ENCODE results near the gene MUC12.
"Not testable (repeated sequence)": the region's sequence is repeated elsewhere in the genome, so short reads cannot be mapped to it uniquely, and the experiment has no call there.

MUC12 gene

DNA sequence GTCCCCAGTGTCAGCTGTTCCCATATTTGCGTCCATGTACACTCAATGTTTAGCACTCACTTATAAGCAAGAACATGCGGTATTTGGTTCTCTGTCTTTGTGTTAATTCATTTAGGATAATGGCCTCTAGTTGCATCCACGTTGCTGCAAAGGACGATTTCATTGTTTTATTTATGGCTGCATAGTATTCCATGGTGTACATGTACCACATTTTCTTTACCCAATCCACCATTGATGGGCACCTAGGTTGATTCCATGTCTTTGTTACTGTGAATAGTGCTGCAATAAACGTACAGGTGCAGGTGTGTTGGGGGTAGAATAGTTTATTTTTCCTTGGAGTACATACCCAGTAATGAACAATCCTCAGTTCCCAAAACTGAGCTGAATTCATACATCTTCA, 91.6 kb downstream of the MUC12 start:
- DNase-seq (ENCODE audit: low read depth in 3 of 3), result no peak

DNA sequence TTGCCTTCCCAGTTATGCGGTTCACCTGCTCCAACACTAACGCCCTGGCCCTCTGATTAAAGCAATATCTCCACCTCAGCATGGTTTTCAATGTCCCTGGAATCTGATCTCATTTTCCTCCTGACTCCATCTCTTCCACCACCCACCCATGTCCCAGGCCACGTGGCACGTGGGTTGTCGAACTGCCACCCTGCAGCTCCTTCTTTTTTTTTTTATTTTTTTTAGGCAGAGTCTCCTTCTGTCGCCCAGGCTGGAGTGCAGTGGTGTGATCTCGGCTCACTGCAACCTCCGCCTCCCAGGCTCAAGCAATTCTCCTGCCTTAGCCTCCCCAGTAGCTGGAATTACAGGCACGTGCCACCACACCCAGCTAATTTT, 94.8 kb downstream of the MUC12 start:
- not testable (repeated sequence) for DNase-seq (ENCODE audit: low read depth in 3 of 3)

DNA sequence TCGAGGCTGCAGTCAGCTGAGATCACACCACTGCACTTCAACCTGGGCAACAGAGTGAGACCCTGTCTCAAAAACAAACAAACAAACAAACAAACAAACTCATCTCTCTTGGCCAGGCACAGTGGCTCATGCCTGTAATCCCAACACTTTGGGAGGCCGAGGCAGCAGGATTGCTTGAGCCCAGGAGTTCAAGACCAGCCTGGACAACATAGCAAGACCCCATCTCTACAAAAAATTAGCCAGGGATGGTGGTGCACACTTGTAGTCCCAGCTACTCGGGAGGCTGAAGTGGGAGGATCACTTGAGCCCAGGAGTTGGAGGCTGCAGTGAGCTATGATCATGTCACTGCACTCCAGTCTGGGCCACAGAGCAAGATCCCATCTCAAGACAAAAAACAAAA, 95.8 kb downstream of the MUC12 start:
- DNase-seq (ENCODE audit: low read depth in 3 of 3), result not testable (repeated sequence)

DNA sequence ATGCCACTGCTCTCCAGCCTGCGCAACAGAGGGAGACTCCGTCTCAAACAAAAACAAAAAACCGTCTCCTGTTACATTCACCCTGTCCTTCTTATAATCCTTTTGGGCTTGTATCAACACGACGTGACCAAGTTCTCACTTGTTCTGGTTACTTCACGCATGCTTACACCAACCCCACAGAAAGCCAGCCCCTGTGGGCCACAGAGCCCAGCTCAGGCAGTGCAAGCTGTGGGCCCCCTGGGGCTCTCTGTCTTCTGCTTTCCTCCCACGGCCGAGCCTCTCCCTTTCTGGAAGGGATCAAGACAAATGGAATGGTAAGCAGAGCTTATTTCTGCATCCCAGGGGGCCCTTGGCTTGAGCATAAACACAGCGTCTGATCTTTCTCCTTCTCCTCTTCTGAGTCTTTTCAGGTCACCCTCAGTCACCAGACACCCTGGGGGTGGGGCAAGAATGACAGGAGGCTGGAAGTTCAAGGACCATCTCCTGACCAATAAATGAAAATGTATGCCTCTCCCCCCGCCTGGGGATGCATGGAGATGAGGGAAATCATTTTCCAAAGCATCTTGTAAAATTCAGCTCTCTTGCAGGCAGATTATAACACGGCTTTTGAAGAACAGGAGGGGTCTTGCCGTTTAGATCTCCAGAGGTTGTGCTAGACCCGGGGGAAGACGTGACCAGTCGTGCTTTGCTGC, 96.9 kb downstream of the MUC12 start:
- DNase-seq (ENCODE audit: low read depth in 3 of 3), result no peak

DNA sequence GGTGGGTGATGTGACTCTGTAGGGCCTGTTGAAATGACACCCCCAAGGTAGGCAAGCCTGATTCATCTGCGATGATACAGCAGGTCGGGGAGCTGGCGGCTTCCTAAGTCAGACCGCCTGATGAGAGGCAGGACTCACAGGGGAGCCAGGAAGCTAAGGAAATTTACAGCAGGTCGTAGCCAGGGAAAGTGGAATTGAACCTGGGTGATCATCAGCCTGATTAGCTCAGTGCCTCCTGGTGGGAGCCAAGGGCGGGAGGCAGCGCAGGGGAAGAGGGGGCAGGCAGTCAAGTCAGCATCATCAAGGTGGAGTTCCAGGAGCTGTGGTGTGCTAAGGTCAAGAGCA, 97.4 kb downstream of the MUC12 start:
- DNase-seq (ENCODE audit: low read depth in 3 of 3), result no peak

DNA sequence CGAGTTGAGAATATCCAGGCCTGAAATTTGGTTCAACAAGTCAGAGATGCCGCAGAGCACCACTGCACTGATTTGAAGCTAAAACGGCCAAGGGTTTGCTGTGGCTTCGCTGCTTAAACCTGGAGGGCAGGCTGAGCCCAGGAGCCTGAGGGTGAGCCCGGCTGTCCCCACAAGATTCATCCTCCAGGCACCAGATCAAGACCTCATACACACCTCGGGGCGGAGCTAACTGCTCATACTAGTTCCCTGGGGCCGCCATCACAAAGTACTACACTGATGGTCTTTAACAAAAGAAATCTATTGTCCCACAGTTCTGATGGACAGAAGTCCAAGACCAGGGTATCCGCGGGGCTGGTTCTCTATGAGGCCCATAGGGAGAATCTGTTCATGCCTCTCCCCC, 99.0 kb downstream of the MUC12 start:
- DNase-seq (ENCODE audit: low read depth in 3 of 3), result no peak
